Mammary epithelial cell (primary cell): ENCODE results near the gene WIPF1.

Source experiments
- EZH2 ChIP-seq: IDR thresholded peaks from 2 replicates; pipeline ENCODE4 v1.6.1; 2012; ENCODE audit warnings: low read length, inconsistent platforms, borderline replicate concordance
- TF ChIP-seq, protein P1 (sequence below), 2 donors: IDR thresholded peaks in 1 of 2; conservative IDR thresholded peaks in 1 of 2; 2 replicates each; pipeline ENCODE4 v1.5.1; 2011 to 2012; ENCODE audit warnings: inconsistent platforms in 2 of 2, low read length in 2 of 2, mild to moderate bottlenecking in 2 of 2, control low read depth in 1 of 2, low read depth in 1 of 2; ENCODE audit not compliant: insufficient read depth in 1 of 2; ENCODE audit errors: extremely low read depth in 1 of 2

DNA sequence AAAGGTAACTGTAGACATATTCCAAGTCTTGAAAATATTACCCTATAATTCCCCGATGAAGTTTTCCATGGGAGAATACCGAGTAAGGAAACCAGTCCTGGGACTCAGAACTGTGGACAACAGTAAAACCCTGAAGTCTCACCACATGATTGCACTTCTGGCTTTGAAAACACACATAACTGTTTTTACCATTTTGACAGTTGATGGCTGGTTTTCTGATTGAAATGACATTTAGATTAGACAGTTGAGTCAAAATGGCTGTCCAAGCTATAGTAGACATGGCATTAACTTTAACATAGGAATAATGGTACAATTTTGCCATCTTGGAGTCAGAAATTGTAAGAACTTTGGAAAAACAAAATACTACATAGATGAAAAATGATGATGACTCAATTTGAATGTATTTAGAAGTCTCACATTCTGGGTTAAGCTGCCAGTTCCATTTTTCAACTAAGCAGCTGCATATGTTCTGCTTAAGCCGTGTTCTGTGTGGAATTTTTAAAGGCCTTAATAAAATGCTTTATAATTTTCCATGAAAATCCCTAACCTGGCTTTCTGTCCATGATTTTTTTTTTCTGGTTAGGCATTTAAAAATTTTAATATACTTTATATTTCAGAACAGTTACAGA lies 38.3 kb upstream of the WIPF1 start:
- TF ChIP-seq, protein P1, sequence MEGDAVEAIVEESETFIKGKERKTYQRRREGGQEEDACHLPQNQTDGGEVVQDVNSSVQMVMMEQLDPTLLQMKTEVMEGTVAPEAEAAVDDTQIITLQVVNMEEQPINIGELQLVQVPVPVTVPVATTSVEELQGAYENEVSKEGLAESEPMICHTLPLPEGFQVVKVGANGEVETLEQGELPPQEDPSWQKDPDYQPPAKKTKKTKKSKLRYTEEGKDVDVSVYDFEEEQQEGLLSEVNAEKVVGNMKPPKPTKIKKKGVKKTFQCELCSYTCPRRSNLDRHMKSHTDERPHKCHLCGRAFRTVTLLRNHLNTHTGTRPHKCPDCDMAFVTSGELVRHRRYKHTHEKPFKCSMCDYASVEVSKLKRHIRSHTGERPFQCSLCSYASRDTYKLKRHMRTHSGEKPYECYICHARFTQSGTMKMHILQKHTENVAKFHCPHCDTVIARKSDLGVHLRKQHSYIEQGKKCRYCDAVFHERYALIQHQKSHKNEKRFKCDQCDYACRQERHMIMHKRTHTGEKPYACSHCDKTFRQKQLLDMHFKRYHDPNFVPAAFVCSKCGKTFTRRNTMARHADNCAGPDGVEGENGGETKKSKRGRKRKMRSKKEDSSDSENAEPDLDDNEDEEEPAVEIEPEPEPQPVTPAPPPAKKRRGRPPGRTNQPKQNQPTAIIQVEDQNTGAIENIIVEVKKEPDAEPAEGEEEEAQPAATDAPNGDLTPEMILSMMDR (conservative IDR thresholded peaks at IDR 0.05 in 1 of 2, IDR thresholded peaks at IDR 0.05 in 1 of 2; ENCODE audit: extremely low read depth in 1 of 2, insufficient read depth in 1 of 2, low read depth in 1 of 2, low read length in 2 of 2), result no peak
- no peak for TF ChIP-seq EZH2
